ENCODE data around the gene THSD8. TPM values are rescaled to one million over a fixed set of nuclear protein-coding genes. Genes with fewer than 3 reads are reported as not detected.

The THSD8 gene
- total RNA-seq, 1 experiment from 2014 or later: 45.8 TPM

DNA sequence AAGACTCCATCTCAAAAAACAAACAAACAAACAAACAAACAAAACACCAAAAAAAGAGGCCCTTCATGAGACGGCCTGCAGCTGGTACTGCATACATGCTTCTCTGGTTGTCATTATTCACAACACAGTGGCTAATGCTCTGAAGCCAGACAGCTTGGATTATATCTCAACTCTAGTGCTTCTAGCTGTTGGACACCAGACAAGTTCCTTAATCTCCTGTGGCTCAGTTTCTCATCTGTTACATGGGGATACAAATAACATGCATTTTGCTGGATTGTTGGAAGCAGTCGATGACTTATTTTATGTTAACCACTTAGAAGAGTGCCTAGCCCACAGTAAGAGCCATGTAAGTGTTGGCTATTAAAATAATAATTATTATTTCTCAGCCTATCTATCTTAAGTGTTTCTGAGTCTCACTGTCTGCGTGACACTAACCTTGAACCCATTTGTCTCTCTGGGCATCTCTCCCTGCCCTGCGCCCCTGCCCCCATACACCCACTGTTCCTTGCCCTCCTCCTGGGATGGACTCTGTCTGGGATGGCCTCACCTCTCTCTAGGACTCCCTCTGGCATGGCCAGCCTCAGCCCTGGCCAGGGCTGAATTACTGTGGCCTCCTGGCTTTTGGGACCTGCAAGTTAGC is 13.7 kb upstream of the THSD8 start:
- TF ChIP-seq, protein P1, sequence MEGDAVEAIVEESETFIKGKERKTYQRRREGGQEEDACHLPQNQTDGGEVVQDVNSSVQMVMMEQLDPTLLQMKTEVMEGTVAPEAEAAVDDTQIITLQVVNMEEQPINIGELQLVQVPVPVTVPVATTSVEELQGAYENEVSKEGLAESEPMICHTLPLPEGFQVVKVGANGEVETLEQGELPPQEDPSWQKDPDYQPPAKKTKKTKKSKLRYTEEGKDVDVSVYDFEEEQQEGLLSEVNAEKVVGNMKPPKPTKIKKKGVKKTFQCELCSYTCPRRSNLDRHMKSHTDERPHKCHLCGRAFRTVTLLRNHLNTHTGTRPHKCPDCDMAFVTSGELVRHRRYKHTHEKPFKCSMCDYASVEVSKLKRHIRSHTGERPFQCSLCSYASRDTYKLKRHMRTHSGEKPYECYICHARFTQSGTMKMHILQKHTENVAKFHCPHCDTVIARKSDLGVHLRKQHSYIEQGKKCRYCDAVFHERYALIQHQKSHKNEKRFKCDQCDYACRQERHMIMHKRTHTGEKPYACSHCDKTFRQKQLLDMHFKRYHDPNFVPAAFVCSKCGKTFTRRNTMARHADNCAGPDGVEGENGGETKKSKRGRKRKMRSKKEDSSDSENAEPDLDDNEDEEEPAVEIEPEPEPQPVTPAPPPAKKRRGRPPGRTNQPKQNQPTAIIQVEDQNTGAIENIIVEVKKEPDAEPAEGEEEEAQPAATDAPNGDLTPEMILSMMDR (conservative IDR thresholded peaks at IDR 0.05): no peak
- peak overlapping the region in 1 of 3 experiments; percentile 57; a peak in 3 of 7 replicates for H3K27ac Mint-ChIP-seq

More for the DNA sequence above, 13.7 kb upstream of the THSD8 start:
- Histone ChIP-seq H3K79me1 (ENCODE audit: insufficient read depth, low read depth, low read length, poor library complexity, severe bottlenecking) (no peaks in the 10 kb centered on the region), H3K4me1 (ENCODE audit: insufficient read depth, low read length) (peaks cover 6% of the 10 kb centered on the region), H3K79me2 (ENCODE audit: insufficient read depth, low read length) (no peaks in the 10 kb centered on the region), H2BK120ac (ENCODE audit: low read depth, low read length, poor library complexity, severe bottlenecking) (no peak overlapping the region), H4K8ac (replicated peaks; ENCODE audit: insufficient read length, low read depth, low read length) (no peak overlapping the region), H3K27ac (ENCODE audit: insufficient read length, low read depth, low read length) (no peak overlapping the region), H3K23me2 (ENCODE audit: insufficient read length, low read depth, low read length, poor library complexity, severe bottlenecking) (peaks cover 32% of the 10 kb centered on the region), H3K18ac (ENCODE audit: insufficient read length, low read depth, low read length) (no peak overlapping the region), H2BK15ac (ENCODE audit: low read depth, low read length) (no peak overlapping the region), H3K9ac (ENCODE audit: extremely low read depth, insufficient read length, low read length) (no peak overlapping the region), H3K14ac (ENCODE audit: insufficient read depth, low read length) (no peak overlapping the region), H4K5ac (ENCODE audit: insufficient read length, low read depth, low read length) (no peak overlapping the region), H2AFZ (ENCODE audit: low read length) (no peak overlapping the region), H3K9me3 (ENCODE audit: control insufficient read depth, low read depth, low read length) (no peaks in the 10 kb centered on the region), H2BK5ac (ENCODE audit: insufficient read length, low read length) (no peak overlapping the region), H3K56ac (ENCODE audit: insufficient read length, low read depth, low read length) (no peak overlapping the region), H3K4ac (ENCODE audit: low read depth, low read length) (no peak overlapping the region), H4K20me1 (ENCODE audit: control insufficient read depth, insufficient read depth, insufficient read length) (no peaks in the 10 kb centered on the region), H2BK12ac (ENCODE audit: insufficient read length, low read depth, low read length) (no peak overlapping the region), H3K23ac (ENCODE audit: insufficient read length, low read depth, low read length) (no peak overlapping the region), H4K91ac (ENCODE audit: insufficient read length, low read depth, low read length) (no peak overlapping the region), H2BK20ac (ENCODE audit: low read depth, low read length, poor library complexity, severe bottlenecking) (no peak overlapping the region), H3K4me2 (ENCODE audit: insufficient read depth, insufficient read length, low read length) (no peak overlapping the region), H2AK5ac (ENCODE audit: insufficient read length, low read length) (no peak overlapping the region), H3T11ph (ENCODE audit: low read length) (no peak overlapping the region), H3K27me3 (ENCODE audit: insufficient read depth, low read length) (no peaks in the 10 kb centered on the region; the same call in 1 of the 2 replicates)
- Mint-ChIP-seq H3K4me3 (peak overlapping the region in 1 of 2 experiments; percentile 36; a peak in 1 of 5 replicates), H3K27me3 (ENCODE audit: low read depth) (peaks cover 6% of the 10 kb centered on the region), H3K4me1 (peaks cover 28 to 29% of the 10 kb centered on the region in 2 experiments), H3K9me3 (no peaks in the 10 kb centered on the region), H3K36me3 (ENCODE audit: insufficient read depth in 1 of 3, low read depth in 3 of 3) (no peaks in the 10 kb centered on the region)
- no CpG with 5 or more reads among the region's 4 CpGs for WGBS (ENCODE audit: extremely low coverage, insufficient read length, low lambda C conversion rate)
- DNase-seq: no peak

Measured in H9 (cell line).